ENCODE results near the gene SCARF2. TPM values are rescaled to one million over a fixed set of nuclear protein-coding genes. Genes with fewer than 3 reads are reported as not detected.

The SCARF2 gene
- total RNA-seq, 1 experiment from 2014 or later: 2.7 TPM

DNA sequence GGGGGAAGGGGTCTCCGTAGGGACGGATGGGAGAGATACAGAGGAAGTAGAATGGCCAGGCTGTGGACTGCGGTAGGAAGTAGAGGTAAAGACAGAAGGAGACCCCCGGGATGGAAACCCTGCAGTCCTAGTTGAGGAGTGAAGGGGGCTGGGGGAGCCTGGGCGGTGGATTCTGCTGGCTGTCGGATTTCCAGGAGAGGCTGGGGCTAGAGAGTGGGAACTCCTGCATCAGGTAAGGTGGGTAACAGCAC lies 727 bp upstream of the SCARF2 start:
- no peak overlapping the region for H3K4me3 ChIP-seq (ENCODE audit: low read length)
- DNase-seq (no peak), ATAC-seq (no peak)
- 0 out of 2 replicates have a peak, but pooled peaks cover 4% of the 10 kb centered on the region for H3K4me1 ChIP-seq (ENCODE audit: insufficient read depth, low read length)
- H3K79me2 ChIP-seq (ENCODE audit: low read length): no peaks in the 10 kb centered on the region
- no peaks in the 10 kb centered on the region for H3K36me3 ChIP-seq (ENCODE audit: low read depth, low read length)
- H3F3A ChIP-seq (ENCODE audit: low read length, unreplicated experiment): no peaks in the 10 kb centered on the region
- H3K9me3 ChIP-seq (ENCODE audit: low read length): no peaks in the 10 kb centered on the region
- no TSS peak for BruUV-seq (replicated peaks)
- POLR2A ChIA-PET (ENCODE audit: unreplicated experiment): no interaction called here
- intact Hi-C loops (cut with micrococcal nuclease): no loop called here
- no peak overlapping the region for H2AFZ ChIP-seq (ENCODE audit: low read length)
- TF ChIP-seq EZH2 (IDR thresholded peaks at IDR 0.05; ENCODE audit: low read length, unreplicated experiment): no peak
- TF ChIP-seq EZH2phosphoT487 (IDR thresholded peaks at IDR 0.05; ENCODE audit: borderline replicate concordance, low read length): no peak
- TF ChIP-seq, protein P1, sequence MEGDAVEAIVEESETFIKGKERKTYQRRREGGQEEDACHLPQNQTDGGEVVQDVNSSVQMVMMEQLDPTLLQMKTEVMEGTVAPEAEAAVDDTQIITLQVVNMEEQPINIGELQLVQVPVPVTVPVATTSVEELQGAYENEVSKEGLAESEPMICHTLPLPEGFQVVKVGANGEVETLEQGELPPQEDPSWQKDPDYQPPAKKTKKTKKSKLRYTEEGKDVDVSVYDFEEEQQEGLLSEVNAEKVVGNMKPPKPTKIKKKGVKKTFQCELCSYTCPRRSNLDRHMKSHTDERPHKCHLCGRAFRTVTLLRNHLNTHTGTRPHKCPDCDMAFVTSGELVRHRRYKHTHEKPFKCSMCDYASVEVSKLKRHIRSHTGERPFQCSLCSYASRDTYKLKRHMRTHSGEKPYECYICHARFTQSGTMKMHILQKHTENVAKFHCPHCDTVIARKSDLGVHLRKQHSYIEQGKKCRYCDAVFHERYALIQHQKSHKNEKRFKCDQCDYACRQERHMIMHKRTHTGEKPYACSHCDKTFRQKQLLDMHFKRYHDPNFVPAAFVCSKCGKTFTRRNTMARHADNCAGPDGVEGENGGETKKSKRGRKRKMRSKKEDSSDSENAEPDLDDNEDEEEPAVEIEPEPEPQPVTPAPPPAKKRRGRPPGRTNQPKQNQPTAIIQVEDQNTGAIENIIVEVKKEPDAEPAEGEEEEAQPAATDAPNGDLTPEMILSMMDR (conservative IDR thresholded peaks at IDR 0.05; ENCODE audit: low read depth, low read length): no peak
- H3K9ac ChIP-seq (ENCODE audit: low read length): no peak overlapping the region
- no peak overlapping the region for H3K27ac ChIP-seq (ENCODE audit: low read length)
- H3K4me2 ChIP-seq (ENCODE audit: low read length): no peak overlapping the region
- no peaks in the 10 kb centered on the region for H3K9me2 ChIP-seq (replicated peaks; ENCODE audit: low read length)
- no peaks in the 10 kb centered on the region for H4K20me1 ChIP-seq (ENCODE audit: low read length)
- CTCF ChIA-PET: no interaction called here
- peaks cover 4% of the 10 kb centered on the region; the same call in 1 of the 2 replicates for H3K27me3 ChIP-seq (ENCODE audit: low read length)

DNA sequence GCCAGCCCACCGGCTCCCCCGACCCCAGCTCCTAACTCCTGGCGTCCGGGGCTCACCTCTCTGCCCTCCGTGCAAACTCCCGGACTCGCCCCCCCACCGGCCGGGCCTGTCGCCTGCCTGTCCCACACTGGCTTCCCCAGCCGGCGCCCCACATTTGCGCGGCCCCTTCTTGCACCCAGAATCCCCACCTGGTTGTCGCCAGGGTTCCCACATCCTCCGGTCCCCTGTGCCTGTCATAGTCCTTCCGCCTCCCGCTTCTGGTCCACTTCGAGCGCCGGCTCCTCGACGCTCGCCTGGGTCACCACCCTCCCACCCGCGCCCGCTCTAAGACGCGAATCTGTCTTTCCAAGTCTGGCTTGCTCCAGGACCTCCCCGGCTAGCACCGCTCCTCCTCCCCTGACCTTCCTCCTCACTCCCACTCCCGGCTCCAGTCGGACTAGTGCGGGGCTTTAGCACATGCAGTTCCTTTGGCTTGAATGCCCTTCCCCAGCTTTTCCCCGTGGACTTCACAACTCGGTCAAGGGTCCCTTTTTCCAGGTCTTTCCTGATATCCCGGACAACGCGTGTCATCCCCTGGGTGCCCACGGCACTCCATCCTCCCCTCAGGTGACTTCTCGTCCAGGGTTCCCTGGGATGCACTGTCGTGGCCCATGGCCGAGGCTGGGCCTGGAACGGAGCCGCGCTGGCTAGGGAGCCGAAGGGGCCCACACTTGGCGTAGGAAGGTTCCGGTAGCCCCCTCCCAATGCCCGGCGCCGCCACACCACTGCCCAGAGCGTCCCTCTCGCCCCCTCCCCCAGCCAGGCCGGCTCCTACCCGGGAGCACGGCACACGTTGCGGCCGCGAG lies 635 bp downstream of the SCARF2 start:
- Histone ChIP-seq H3K4me3 (ENCODE audit: low read length) (peak overlapping the region; percentile 67), H3K79me2 (ENCODE audit: low read length) (no peaks in the 10 kb centered on the region), H4K20me1 (ENCODE audit: low read length) (no peaks in the 10 kb centered on the region), H3K9me2 (replicated peaks; ENCODE audit: low read length) (no peaks in the 10 kb centered on the region), H3K4me2 (ENCODE audit: low read length) (peak overlapping the region; percentile 91), H3K9me3 (ENCODE audit: low read length) (no peaks in the 10 kb centered on the region), H3K36me3 (ENCODE audit: low read depth, low read length) (no peaks in the 10 kb centered on the region), H2AFZ (ENCODE audit: low read length) (peak overlapping the region; percentile 81), H3K27ac (ENCODE audit: low read length) (no peak overlapping the region), H3K4me1 (ENCODE audit: insufficient read depth, low read length) (0 out of 2 replicates have a peak, but pooled peaks cover 4% of the 10 kb centered on the region), H3K9ac (ENCODE audit: low read length) (no peak overlapping the region), H3F3A (ENCODE audit: low read length, unreplicated experiment) (no peaks in the 10 kb centered on the region), H3K27me3 (ENCODE audit: low read length) (peaks cover 4% of the 10 kb centered on the region; the same call in 1 of the 2 replicates)
- ATAC-seq: peak; percentile 28
- DNase-seq: no peak
- POLR2A ChIA-PET (ENCODE audit: unreplicated experiment): no interaction called here
- TF ChIP-seq EZH2 (IDR thresholded peaks at IDR 0.05; ENCODE audit: low read length, unreplicated experiment) (no peak), EZH2phosphoT487 (IDR thresholded peaks at IDR 0.05; ENCODE audit: borderline replicate concordance, low read length) (no peak)
- TF ChIP-seq, protein P1 (conservative IDR thresholded peaks at IDR 0.05; ENCODE audit: low read depth, low read length): no peak
- BruUV-seq (replicated peaks): no TSS peak
- CTCF ChIA-PET: no interaction called here
- intact Hi-C loops (cut with micrococcal nuclease): no loop called here

DNA sequence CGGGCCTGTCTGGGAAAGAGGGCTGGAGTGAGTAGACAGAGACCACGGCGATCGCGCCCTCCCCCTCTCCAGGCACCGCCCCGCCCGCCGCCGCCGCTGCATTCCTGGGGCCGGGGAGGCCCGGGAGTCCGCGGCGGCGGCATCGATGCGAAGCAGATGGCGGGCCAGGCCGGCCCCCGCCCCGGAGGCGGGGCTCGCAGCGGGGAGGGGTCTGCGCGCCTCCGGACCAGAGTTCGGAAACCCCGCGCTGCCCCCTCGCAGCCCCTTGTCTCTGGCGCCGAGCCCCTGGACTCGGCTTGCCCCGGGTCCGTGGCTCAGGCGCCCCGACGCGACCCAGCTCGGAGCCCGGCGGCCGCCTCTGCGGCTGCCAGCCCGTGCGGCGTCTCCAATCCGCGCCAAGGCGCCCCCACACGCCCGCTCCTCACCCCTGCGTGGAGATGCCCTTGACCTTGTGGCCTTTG lies 1.3 kb downstream of the SCARF2 start:
- H2AFZ ChIP-seq (ENCODE audit: low read length): no peak overlapping the region
- peak overlapping the region; percentile 67 for H3K4me3 ChIP-seq (ENCODE audit: low read length)
- no peak overlapping the region for H3K27ac ChIP-seq (ENCODE audit: low read length)
- no peaks in the 10 kb centered on the region for H3K9me3 ChIP-seq (ENCODE audit: low read length)
- 0 out of 2 replicates have a peak, but pooled peaks cover 4% of the 10 kb centered on the region for H3K4me1 ChIP-seq (ENCODE audit: insufficient read depth, low read length)
- DNase-seq: no peak
- no peaks in the 10 kb centered on the region for H3K79me2 ChIP-seq (ENCODE audit: low read length)
- H3K36me3 ChIP-seq (ENCODE audit: low read depth, low read length): no peaks in the 10 kb centered on the region
- intact Hi-C loops (cut with micrococcal nuclease): no loop called here
- H3F3A ChIP-seq (ENCODE audit: low read length, unreplicated experiment): no peaks in the 10 kb centered on the region
- H4K20me1 ChIP-seq (ENCODE audit: low read length): no peaks in the 10 kb centered on the region
- H3K9ac ChIP-seq (ENCODE audit: low read length): no peak overlapping the region
- ChIA-PET CTCF (no interaction called here), POLR2A (ENCODE audit: unreplicated experiment) (no interaction called here)
- TF ChIP-seq EZH2phosphoT487 (IDR thresholded peaks at IDR 0.05; ENCODE audit: borderline replicate concordance, low read length) (no peak), EZH2 (IDR thresholded peaks at IDR 0.05; ENCODE audit: low read length, unreplicated experiment) (no peak)
- TF ChIP-seq, protein P1 (conservative IDR thresholded peaks at IDR 0.05; ENCODE audit: low read depth, low read length): no peak
- H3K9me2 ChIP-seq (replicated peaks; ENCODE audit: low read length): no peaks in the 10 kb centered on the region
- H3K4me2 ChIP-seq (ENCODE audit: low read length): peak overlapping the region; percentile 91
- no TSS peak for BruUV-seq (replicated peaks)
- H3K27me3 ChIP-seq (ENCODE audit: low read length): peaks cover 4% of the 10 kb centered on the region; the same call in 1 of the 2 replicates
- no peak for ATAC-seq

Measured in PC-3 (cell line).